Vagina (tissue), 2 donors: ENCODE results near the gene ZAP70.

Experiments used
- POLR2A ChIP-seq, 2 donors: fragments of 450-650 bp; IDR thresholded peaks; one replicate each; pipeline ENCODE4 v1.6.1; 2017; ENCODE audit warnings: antibody characterized with exemption in 2 of 2, mild to moderate bottlenecking in 2 of 2, moderate library complexity in 2 of 2
- TF ChIP-seq, protein P1 (sequence below), 3 experiments: fragments of 450-650 bp in 2 of 3; fragments of 200-600 bp in 1 of 3; sonication (generic) in 1 of 3; IDR thresholded peaks; one replicate each; pipeline ENCODE4 v1.5.1; 2017 to 2019; ENCODE audit warnings: antibody characterized with exemption in 3 of 3, mild to moderate bottlenecking in 2 of 3, moderate library complexity in 2 of 3

DNA sequence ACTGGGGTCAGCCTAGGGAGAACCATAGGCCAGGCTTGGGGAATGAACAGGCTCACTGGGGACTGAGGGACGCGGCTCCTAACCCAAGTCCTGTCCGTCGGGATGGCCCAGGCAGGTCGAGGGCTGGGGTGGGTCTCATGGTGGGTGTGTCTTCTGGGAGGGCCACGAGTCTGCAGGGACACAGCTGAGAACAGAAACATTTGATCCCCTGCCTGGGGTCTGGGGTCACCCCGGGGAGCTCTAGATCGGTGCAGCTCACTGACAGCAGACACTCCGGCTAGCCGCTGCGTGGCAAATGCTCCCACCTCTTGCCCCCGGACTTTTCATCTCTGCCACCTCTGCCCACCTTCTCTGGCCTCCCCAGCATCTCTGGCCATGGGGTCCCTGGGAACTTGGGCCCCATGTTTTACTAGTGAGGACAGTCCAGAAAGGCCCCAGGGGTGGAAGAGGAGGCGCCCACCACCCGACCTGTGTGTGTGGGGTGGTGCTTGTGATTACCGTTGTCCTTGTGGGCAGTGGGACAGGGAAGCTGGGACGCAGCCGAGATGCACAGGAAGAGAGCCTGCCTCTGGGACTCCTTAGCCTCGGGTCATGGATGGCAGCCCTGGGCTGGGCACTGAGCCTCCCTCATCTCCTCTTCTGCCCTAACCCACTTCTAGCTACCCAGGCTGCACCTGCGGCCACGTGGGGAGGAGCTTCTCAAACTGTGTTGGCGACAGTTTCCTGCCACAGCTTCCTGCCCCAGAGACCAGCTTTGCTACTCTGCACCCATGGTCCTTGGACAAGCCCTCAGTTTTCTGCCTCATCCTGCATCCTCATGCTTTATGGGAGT, 4.9 kb downstream of the ZAP70 start:
- TF ChIP-seq POLR2A (IDR thresholded peaks at IDR 0.05): no peak
- TF ChIP-seq, protein P1, sequence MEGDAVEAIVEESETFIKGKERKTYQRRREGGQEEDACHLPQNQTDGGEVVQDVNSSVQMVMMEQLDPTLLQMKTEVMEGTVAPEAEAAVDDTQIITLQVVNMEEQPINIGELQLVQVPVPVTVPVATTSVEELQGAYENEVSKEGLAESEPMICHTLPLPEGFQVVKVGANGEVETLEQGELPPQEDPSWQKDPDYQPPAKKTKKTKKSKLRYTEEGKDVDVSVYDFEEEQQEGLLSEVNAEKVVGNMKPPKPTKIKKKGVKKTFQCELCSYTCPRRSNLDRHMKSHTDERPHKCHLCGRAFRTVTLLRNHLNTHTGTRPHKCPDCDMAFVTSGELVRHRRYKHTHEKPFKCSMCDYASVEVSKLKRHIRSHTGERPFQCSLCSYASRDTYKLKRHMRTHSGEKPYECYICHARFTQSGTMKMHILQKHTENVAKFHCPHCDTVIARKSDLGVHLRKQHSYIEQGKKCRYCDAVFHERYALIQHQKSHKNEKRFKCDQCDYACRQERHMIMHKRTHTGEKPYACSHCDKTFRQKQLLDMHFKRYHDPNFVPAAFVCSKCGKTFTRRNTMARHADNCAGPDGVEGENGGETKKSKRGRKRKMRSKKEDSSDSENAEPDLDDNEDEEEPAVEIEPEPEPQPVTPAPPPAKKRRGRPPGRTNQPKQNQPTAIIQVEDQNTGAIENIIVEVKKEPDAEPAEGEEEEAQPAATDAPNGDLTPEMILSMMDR (IDR thresholded peaks at IDR 0.05): no peak
